ENCODE measurements around the gene PPP1R36. TPM values are rescaled to one million over a fixed set of nuclear protein-coding genes. Genes with fewer than 3 reads are reported as not detected.

The PPP1R36 gene
- total RNA-seq, 2 experiments from 2014 or later = not detected

Other genes with a start within 250 kb of the PPP1R36 start
- gene MTHFD1, start 161.6 kb upstream of the PPP1R36 start, total RNA-seq = 100 to 1,000 TPM; 240 to 247 TPM
- under 1 TPM; 0.57 to 0.69 TPM for gene AKAP5, start 84.5 kb upstream of the PPP1R36 start, total RNA-seq
- gene ZBTB25, start 46.1 kb upstream of the PPP1R36 start, total RNA-seq = 10 to 100 TPM; 22.6 to 23.5 TPM
- gene ZBTB1, start 45.2 kb upstream of the PPP1R36 start, total RNA-seq = 10 to 100 TPM; 21.3 to 23.4 TPM
- 1 to 10 TPM; 4.1 to 5.1 TPM for gene HSPA2, start 9.2 kb upstream of the PPP1R36 start, total RNA-seq
- gene PLEKHG3, start 154.5 kb downstream of the PPP1R36 start, total RNA-seq = 1 to 10 TPM in 1 of 2 experiments, under 1 TPM in 1; 0.48 to 1.1 TPM

Measured in activated naive CD4-positive, alpha-beta T cell treated with anti-CD3 and anti-CD28 coated beads for 36 hours (primary cell).